Measurements from ENCODE around the gene C3. TPM values are rescaled to one million over a fixed set of nuclear protein-coding genes. Genes with fewer than 3 reads are reported as not detected.

C3 gene
- total RNA-seq, 1 experiment from 2014 or later: 658 TPM

DNA sequence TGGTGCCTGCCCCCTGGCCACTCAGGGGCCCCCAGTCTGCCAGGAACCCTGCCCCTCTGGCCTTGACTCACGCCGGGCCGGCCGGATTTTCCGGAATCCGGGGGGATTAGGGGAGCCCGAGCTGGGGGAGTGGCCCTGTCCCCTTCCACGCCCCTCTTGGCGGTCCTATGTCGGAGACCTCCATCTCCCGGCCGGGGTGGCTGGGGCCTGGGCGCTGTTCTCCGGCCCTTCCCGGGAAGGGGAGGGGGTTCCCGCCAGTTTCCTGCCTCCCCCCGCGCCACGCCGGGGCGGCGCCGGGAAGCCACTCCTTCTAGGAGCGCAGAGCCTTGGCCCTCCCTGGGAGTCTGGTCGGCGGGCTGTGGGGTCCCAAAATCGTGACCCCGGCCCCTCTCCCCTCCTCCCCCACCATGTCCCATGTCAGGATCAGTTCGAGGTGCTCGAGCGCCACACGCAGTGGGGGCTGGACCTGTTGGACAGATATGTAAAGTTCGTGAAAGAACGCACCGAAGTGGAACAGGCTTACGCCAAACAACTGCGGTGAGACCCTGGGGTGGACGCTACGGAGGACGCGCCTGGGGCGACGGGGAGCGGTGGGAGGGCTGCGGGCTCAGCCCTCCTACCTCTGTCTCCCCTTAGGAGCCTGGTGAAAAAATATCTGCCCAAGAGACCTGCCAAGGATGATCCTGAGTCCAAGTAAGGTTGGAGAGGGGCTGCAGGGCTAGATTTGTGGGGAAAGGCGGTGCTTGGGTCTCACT is 20.3 kb upstream of the C3 start:
- Mint-ChIP-seq H3K9me3 (ENCODE audit: low read depth, unreplicated experiment) (no peaks in the 10 kb centered on the region), H3K36me3 (ENCODE audit: insufficient read depth, unreplicated experiment) (peaks cover 97% of the 10 kb centered on the region), H3K27me3 (ENCODE audit: unreplicated experiment) (no peaks in the 10 kb centered on the region), H3K4me3 (ENCODE audit: low read depth, unreplicated experiment) (peak overlapping the region; percentile 88), H3K27ac (ENCODE audit: unreplicated experiment) (peak overlapping the region; percentile 72), H3K4me1 (ENCODE audit: low read depth, unreplicated experiment) (peaks cover 41% of the 10 kb centered on the region)
- TF ChIP-seq, protein P1, sequence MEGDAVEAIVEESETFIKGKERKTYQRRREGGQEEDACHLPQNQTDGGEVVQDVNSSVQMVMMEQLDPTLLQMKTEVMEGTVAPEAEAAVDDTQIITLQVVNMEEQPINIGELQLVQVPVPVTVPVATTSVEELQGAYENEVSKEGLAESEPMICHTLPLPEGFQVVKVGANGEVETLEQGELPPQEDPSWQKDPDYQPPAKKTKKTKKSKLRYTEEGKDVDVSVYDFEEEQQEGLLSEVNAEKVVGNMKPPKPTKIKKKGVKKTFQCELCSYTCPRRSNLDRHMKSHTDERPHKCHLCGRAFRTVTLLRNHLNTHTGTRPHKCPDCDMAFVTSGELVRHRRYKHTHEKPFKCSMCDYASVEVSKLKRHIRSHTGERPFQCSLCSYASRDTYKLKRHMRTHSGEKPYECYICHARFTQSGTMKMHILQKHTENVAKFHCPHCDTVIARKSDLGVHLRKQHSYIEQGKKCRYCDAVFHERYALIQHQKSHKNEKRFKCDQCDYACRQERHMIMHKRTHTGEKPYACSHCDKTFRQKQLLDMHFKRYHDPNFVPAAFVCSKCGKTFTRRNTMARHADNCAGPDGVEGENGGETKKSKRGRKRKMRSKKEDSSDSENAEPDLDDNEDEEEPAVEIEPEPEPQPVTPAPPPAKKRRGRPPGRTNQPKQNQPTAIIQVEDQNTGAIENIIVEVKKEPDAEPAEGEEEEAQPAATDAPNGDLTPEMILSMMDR (IDR thresholded peaks at IDR 0.05; ENCODE audit: unreplicated experiment): no peak
- intact Hi-C loops (cut with micrococcal nuclease; ENCODE audit: unreplicated experiment): no loop called here
- peak; percentile 65 for DNase-seq
- CTCF ChIA-PET: interaction anchor here (0.5 kb wide), 1 partner anchor 34 kb away, joined by 4 read pairs; no protein-coding TSS in a partner anchor
- BruUV-seq (replicated peaks): no TSS peak

DNA sequence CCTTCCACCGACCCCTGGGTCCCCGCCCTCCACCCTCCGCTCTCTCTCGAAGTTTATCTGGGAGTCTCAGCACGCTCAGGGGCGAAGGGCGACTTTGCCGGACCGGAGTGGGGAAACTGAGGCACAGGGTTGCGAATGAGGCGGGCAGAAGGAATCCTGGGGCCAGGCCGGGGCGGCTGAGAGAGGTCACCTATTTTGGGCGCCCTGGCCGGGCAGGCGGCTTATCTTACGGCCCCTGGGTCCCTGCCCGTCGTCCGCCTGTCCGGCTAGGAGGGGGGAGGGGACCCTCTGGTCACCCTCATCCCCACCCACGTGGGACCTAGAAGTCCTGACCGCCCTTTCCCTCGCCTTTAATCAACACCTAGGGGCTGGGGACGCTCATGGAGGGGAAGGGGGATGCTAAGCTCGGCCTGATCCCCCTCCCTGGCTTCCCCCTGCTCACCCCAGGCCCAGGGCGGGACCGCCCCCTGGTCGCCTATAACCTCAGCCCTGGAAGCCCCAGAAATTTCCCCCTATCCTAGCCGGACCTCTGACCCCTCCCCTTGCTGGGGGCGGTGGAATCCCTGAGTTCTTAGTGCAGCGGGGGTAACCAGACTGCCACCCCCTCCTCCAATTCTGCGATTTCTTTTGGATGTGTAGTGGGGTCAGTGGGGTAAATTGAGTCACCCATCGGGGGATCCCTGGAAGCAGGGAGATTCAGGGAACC is 19.6 kb upstream of the C3 start:
- CTCF ChIA-PET: interaction anchor here (0.5 kb wide), 1 partner anchor 35 kb away, joined by 4 read pairs; no protein-coding TSS in a partner anchor
- BruUV-seq (replicated peaks): no TSS peak
- H3K4me1 Mint-ChIP-seq (ENCODE audit: low read depth, unreplicated experiment): peaks cover 34% of the 10 kb centered on the region

DNA sequence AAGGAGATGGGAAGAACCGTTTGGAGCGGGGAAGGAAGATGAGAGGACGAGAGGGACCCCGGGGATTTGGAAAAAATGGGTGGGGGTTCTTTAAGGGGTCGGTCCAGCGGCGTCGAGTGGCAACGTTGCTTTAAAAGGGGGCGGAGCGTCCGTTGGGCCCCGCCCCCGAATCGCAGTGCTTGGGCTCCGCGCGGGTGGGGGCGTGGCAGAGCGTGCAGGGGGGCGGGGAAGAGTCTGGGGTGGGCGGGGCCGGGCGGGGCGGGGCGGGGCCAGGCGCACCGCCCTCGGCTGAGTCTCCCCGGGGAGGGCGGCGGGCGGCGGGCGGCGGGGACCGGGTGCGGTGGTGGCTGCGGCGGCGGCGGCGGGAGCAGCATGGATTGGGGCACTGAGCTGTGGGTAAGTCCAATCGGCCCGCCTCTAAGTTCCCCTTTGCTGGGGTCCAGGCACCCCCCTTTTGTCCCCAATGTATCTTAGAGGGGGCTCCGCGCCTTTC is 19.0 kb upstream of the C3 start, which contains the start of gene TRIP10:
Gene TRIP10, plus strand, starts transcription at position 291 of the 493 bp plus-strand sequence. Its CDS starts 82 bp downstream, at position 373.
- intact Hi-C loops (cut with micrococcal nuclease; ENCODE audit: unreplicated experiment): loop anchor here (10.0 kb wide), 2 partner anchors 65 to 225 kb away; no protein-coding TSS in a partner anchor
- peak within 1 kb of the TSS; percentile 97 for H3K27ac Mint-ChIP-seq (ENCODE audit: unreplicated experiment)
- no peaks in the 10 kb centered on the region for H3K9me3 Mint-ChIP-seq (ENCODE audit: low read depth, unreplicated experiment)
- peaks cover 29% of the 10 kb centered on the region for H3K4me1 Mint-ChIP-seq (ENCODE audit: low read depth, unreplicated experiment)
- peaks cover 85% of the 10 kb centered on the region for H3K36me3 Mint-ChIP-seq (ENCODE audit: insufficient read depth, unreplicated experiment)
- peak within 1 kb of the TSS; percentile 88 for H3K4me3 Mint-ChIP-seq (ENCODE audit: low read depth, unreplicated experiment)
- no peaks in the 10 kb centered on the region for H3K27me3 Mint-ChIP-seq (ENCODE audit: unreplicated experiment)
- BruUV-seq (replicated peaks): no TSS peak
- peak; percentile 72 for DNase-seq
- CTCF ChIA-PET: no interaction called here
- TF ChIP-seq, protein P1 (IDR thresholded peaks at IDR 0.05; ENCODE audit: unreplicated experiment): no peak

More for the DNA sequence above, 19.6 kb upstream of the C3 start:
- Mint-ChIP-seq H3K4me3 (ENCODE audit: low read depth, unreplicated experiment) (peak overlapping the region; percentile 88), H3K27ac (ENCODE audit: unreplicated experiment) (peak overlapping the region; percentile 72), H3K27me3 (ENCODE audit: unreplicated experiment) (no peaks in the 10 kb centered on the region), H3K36me3 (ENCODE audit: insufficient read depth, unreplicated experiment) (peaks cover 91% of the 10 kb centered on the region), H3K9me3 (ENCODE audit: low read depth, unreplicated experiment) (no peaks in the 10 kb centered on the region)
- peak; percentile 44 for DNase-seq
- intact Hi-C loops (cut with micrococcal nuclease; ENCODE audit: unreplicated experiment): loop anchor here (10.0 kb wide), 2 partner anchors 65 to 225 kb away; no protein-coding TSS in a partner anchor
- TF ChIP-seq, protein P1 (IDR thresholded peaks at IDR 0.05; ENCODE audit: unreplicated experiment): no peak

DNA sequence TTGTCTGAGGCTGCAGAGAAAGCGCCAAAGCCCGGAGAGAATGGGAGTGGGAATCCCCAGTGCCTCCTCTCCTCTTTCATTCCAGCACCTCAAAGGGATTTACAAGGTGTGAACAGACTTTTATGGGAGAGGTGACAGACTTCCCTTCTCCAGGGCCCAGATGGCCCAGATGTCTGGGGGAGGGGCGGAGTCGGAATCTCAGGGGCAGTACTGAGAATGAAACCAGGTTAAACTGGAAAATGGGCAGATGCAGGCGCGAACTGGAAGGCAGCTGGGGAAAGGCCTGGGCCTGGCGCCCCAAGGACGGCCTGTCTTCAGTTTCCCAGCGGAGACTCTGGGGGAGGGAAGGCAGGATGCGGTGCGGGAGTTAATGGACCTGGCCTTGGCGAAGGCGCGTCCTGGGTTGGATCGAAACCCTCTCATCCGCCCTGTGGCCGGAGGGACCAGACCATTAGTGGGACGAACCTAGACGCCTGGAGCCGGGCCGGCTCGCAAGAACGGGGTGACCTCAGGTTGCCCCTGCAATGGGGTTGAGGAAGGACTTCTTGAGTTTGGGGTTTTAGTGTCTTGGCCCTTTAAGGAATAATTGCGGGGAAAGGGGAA is 18.4 kb upstream of the C3 start:
- no TSS peak for BruUV-seq (replicated peaks)
- Mint-ChIP-seq H3K36me3 (ENCODE audit: insufficient read depth, unreplicated experiment) (peaks cover 80% of the 10 kb centered on the region), H3K4me1 (ENCODE audit: low read depth, unreplicated experiment) (peaks cover 24% of the 10 kb centered on the region)

More for the DNA sequence above, 18.4 kb upstream of the C3 start:
- CTCF ChIA-PET: interaction anchor here (0.6 to 2.3 kb wide), 6 partner anchors 29 to 454 kb away, joined by 4 to 46 read pairs (median 6); partner anchors contain the start of gene SH2D3A
- Mint-ChIP-seq H3K27me3 (ENCODE audit: unreplicated experiment) (no peaks in the 10 kb centered on the region), H3K27ac (ENCODE audit: unreplicated experiment) (peak overlapping the region; percentile 97), H3K9me3 (ENCODE audit: low read depth, unreplicated experiment) (no peaks in the 10 kb centered on the region), H3K4me3 (ENCODE audit: low read depth, unreplicated experiment) (peak overlapping the region; percentile 88)
- no peak for DNase-seq
- TF ChIP-seq, protein P1 (IDR thresholded peaks at IDR 0.05; ENCODE audit: unreplicated experiment): no peak
- intact Hi-C loops (cut with micrococcal nuclease; ENCODE audit: unreplicated experiment): loop anchor here (1.0 to 10.0 kb wide), 3 partner anchors 66 to 224 kb away; no protein-coding TSS in a partner anchor
